Esophagus muscularis mucosa (tissue), 3 donors: ENCODE results near the gene SEMA5B.

Experiments used
- CTCF ChIP-seq, 3 experiments: fragments of 200-600 bp in 2 of 3; fragments of 450-650 bp in 1 of 3; sonication (generic) in 2 of 3; IDR thresholded peaks; one replicate each; pipeline ENCODE4 v1.5.1; 2017 to 2019; ENCODE audit warnings: antibody characterized with exemption in 3 of 3, mild to moderate bottlenecking in 2 of 3, moderate library complexity in 1 of 3
- POLR2AphosphoS5 ChIP-seq, 2 donors: sonication (generic); formaldehyde crosslinking; IDR thresholded peaks; one replicate each; pipeline ENCODE4 v1.6.1; 2017; ENCODE audit warnings: antibody characterized with exemption in 2 of 2

GRCh38 chr3:122998206-122998605 is 29.4 kb downstream of the SEMA5B start:
- no peak for TF ChIP-seq POLR2AphosphoS5 (IDR thresholded peaks at IDR 0.05)
- no peak for TF ChIP-seq CTCF (IDR thresholded peaks at IDR 0.05)
